SK-N-SH treated with all-trans-retinoic acid at 6 μM for 48 hours (cell line): Measurements from ENCODE around the gene ABCC3.

Source experiments
- ATAC-seq: fragments of 200-7000 bp; cut with Tn5 transposase; 3 replicates; pipeline ENCODE4 v1.9.1; 2020; ENCODE audit warnings: mild to moderate bottlenecking, moderate library complexity
- BACH2 ChIP-seq: fragments of 250-450 bp; sonication (Bioruptor Pico); IDR thresholded peaks from 2 replicates; pipeline ENCODE4 v1.9.0; 2021; ENCODE audit warnings: mild to moderate bottlenecking, borderline replicate concordance
- CSDC2 ChIP-seq: fragments of 250-450 bp; sonication (Bioruptor Pico); IDR thresholded peaks from 2 replicates; pipeline ENCODE4 v1.5.0; 2020; ENCODE audit warnings: mild to moderate bottlenecking, moderate library complexity
- ESRRG ChIP-seq: fragments of 250-450 bp; sonication (Bioruptor Pico); IDR thresholded peaks from 2 replicates; pipeline ENCODE4 v1.6.1; 2021; ENCODE audit warnings: mild to moderate bottlenecking
- GLIS3 ChIP-seq: fragments of 250-450 bp; sonication (Bioruptor Pico); IDR thresholded peaks from 2 replicates; pipeline ENCODE4 v1.5.0; 2020; ENCODE audit warnings: mild to moderate bottlenecking, moderate library complexity
- OSR1 ChIP-seq: fragments of 250-450 bp; sonication (Bioruptor Pico); IDR thresholded peaks from 2 replicates; pipeline ENCODE4 v1.8.0; 2022; ENCODE audit warnings: moderate library complexity, mild to moderate bottlenecking, inconsistent platforms
- POU6F1 ChIP-seq: fragments of 250-450 bp; sonication (Bioruptor Pico); IDR thresholded peaks from 2 replicates; pipeline ENCODE4 v1.8.0; 2021; ENCODE audit warnings: low read depth, mild to moderate bottlenecking, moderate library complexity, borderline replicate concordance
- PPARA ChIP-seq: fragments of 250-450 bp; sonication (Bioruptor Pico); IDR thresholded peaks from 2 replicates; pipeline ENCODE4 v1.5.0; 2020; ENCODE audit warnings: mild to moderate bottlenecking, borderline replicate concordance
- RARB ChIP-seq: fragments of 250-450 bp; sonication (Bioruptor Pico); IDR thresholded peaks from 2 replicates; pipeline ENCODE4 v1.8.0; 2021; ENCODE audit warnings: mild to moderate bottlenecking, moderate library complexity
- SNAI2 ChIP-seq: fragments of 250-450 bp; sonication (Bioruptor Pico); IDR thresholded peaks from 2 replicates; pipeline ENCODE4 v1.5.0; 2020; ENCODE audit warnings: mild to moderate bottlenecking, moderate library complexity
- TCF4 ChIP-seq: fragments of 250-450 bp; sonication (Bioruptor Pico); IDR thresholded peaks from 2 replicates; pipeline ENCODE4 v1.8.0; 2021; ENCODE audit warnings: mild to moderate bottlenecking, moderate library complexity, borderline replicate concordance
- TOX ChIP-seq: fragments of 250-450 bp; sonication (Bioruptor Pico); IDR thresholded peaks from 2 replicates; pipeline ENCODE4 v1.8.0; 2021; ENCODE audit warnings: mild to moderate bottlenecking, moderate library complexity, borderline replicate concordance
- ZC3H10 ChIP-seq: fragments of 250-450 bp; sonication (Bioruptor Pico); IDR thresholded peaks from 2 replicates; pipeline ENCODE4 v1.5.1; 2021; ENCODE audit warnings: mild to moderate bottlenecking, moderate library complexity
- ZFP3 ChIP-seq: fragments of 250-450 bp; sonication (Bioruptor Pico); IDR thresholded peaks from 2 replicates; pipeline ENCODE4 v1.5.0; 2020; ENCODE audit warnings: mild to moderate bottlenecking, moderate library complexity
- ZFP30 ChIP-seq: fragments of 450-650 bp; formaldehyde crosslinking; IDR thresholded peaks from 2 replicates; pipeline ENCODE4 v1.5.0; 2022; ENCODE audit warnings: mild to moderate bottlenecking, moderate library complexity
- ZNF565 ChIP-seq: fragments of 450-650 bp; formaldehyde crosslinking; conservative IDR thresholded peaks from 2 replicates; pipeline ENCODE4 v1.5.0; 2020; ENCODE audit warnings: low read depth, mild to moderate bottlenecking, moderate library complexity
- ZNF70 ChIP-seq: fragments of 450-650 bp; formaldehyde crosslinking; IDR thresholded peaks from 2 replicates; pipeline ENCODE4 v1.5.0; 2020; ENCODE audit warnings: mild to moderate bottlenecking, moderate library complexity
- ZNF8 ChIP-seq: fragments of 450-650 bp; formaldehyde crosslinking; IDR thresholded peaks from 2 replicates; pipeline ENCODE4 v1.5.0; 2020; ENCODE audit warnings: mild to moderate bottlenecking, moderate library complexity
- TF ChIP-seq, protein P1 (sequence below): fragments of 250-450 bp; sonication (Bioruptor Pico); IDR thresholded peaks from 2 replicates; pipeline ENCODE4 v1.5.0; 2020; ENCODE audit warnings: mild to moderate bottlenecking, moderate library complexity
- TF ChIP-seq, protein P2 (sequence below): fragments of 250-450 bp; sonication (Bioruptor Pico); IDR thresholded peaks from 2 replicates; pipeline ENCODE4 v1.5.1; 2021; ENCODE audit warnings: mild to moderate bottlenecking, moderate library complexity
- TF ChIP-seq, protein P3 (sequence below): fragments of 250-450 bp; sonication (Bioruptor Pico); IDR thresholded peaks from 2 replicates; pipeline ENCODE4 v1.5.1; 2020; ENCODE audit warnings: low read depth, mild to moderate bottlenecking, moderate library complexity
- TF ChIP-seq, protein P4 (sequence below): fragments of 250-450 bp; sonication (Bioruptor Pico); IDR thresholded peaks from 2 replicates; pipeline ENCODE4 v1.8.0; 2020; ENCODE audit warnings: mild to moderate bottlenecking, moderate library complexity, borderline replicate concordance

ABCC3 gene

GRCh38 chr17:50603340-50603739 lies 31.3 kb upstream of the ABCC3 start:
- TF ChIP-seq, protein P1, sequence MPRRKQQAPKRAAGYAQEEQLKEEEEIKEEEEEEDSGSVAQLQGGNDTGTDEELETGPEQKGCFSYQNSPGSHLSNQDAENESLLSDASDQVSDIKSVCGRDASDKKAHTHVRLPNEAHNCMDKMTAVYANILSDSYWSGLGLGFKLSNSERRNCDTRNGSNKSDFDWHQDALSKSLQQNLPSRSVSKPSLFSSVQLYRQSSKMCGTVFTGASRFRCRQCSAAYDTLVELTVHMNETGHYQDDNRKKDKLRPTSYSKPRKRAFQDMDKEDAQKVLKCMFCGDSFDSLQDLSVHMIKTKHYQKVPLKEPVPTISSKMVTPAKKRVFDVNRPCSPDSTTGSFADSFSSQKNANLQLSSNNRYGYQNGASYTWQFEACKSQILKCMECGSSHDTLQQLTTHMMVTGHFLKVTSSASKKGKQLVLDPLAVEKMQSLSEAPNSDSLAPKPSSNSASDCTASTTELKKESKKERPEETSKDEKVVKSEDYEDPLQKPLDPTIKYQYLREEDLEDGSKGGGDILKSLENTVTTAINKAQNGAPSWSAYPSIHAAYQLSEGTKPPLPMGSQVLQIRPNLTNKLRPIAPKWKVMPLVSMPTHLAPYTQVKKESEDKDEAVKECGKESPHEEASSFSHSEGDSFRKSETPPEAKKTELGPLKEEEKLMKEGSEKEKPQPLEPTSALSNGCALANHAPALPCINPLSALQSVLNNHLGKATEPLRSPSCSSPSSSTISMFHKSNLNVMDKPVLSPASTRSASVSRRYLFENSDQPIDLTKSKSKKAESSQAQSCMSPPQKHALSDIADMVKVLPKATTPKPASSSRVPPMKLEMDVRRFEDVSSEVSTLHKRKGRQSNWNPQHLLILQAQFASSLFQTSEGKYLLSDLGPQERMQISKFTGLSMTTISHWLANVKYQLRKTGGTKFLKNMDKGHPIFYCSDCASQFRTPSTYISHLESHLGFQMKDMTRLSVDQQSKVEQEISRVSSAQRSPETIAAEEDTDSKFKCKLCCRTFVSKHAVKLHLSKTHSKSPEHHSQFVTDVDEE = no peak
- TF ChIP-seq, protein P2, sequence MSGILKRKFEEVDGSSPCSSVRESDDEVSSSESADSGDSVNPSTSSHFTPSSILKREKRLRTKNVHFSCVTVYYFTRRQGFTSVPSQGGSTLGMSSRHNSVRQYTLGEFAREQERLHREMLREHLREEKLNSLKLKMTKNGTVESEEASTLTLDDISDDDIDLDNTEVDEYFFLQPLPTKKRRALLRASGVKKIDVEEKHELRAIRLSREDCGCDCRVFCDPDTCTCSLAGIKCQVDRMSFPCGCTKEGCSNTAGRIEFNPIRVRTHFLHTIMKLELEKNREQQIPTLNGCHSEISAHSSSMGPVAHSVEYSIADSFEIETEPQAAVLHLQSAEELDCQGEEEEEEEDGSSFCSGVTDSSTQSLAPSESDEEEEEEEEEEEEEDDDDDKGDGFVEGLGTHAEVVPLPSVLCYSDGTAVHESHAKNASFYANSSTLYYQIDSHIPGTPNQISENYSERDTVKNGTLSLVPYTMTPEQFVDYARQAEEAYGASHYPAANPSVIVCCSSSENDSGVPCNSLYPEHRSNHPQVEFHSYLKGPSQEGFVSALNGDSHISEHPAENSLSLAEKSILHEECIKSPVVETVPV (CRISPR knock-in tag) = no peak
- no peak for TF ChIP-seq GLIS3 (CRISPR knock-in tag)
- TF ChIP-seq SNAI2 (CRISPR knock-in tag) = no peak
- TF ChIP-seq ZNF565 (CRISPR knock-in tag) = no peak
- TF ChIP-seq CSDC2 (CRISPR knock-in tag) = no peak
- no peak for TF ChIP-seq ZC3H10 (CRISPR knock-in tag)
- TF ChIP-seq OSR1 (CRISPR knock-in tag) = no peak
- TF ChIP-seq TOX (CRISPR knock-in tag) = no peak
- no peak for TF ChIP-seq ZNF8
- TF ChIP-seq, protein P3, sequence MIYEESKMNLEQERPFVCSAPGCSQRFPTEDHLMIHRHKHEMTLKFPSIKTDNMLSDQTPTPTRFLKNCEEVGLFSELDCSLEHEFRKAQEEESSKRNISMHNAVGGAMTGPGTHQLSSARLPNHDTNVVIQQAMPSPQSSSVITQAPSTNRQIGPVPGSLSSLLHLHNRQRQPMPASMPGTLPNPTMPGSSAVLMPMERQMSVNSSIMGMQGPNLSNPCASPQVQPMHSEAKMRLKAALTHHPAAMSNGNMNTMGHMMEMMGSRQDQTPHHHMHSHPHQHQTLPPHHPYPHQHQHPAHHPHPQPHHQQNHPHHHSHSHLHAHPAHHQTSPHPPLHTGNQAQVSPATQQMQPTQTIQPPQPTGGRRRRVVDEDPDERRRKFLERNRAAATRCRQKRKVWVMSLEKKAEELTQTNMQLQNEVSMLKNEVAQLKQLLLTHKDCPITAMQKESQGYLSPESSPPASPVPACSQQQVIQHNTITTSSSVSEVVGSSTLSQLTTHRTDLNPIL (CRISPR knock-in tag) = no peak
- no peak for TF ChIP-seq RARB (CRISPR knock-in tag)
- TF ChIP-seq ZFP30 (CRISPR knock-in tag) = no peak
- TF ChIP-seq ZNF70 (CRISPR knock-in tag) = no peak
- no peak for TF ChIP-seq ZFP3 (CRISPR knock-in tag)
- TF ChIP-seq BACH2 = no peak
- ATAC-seq = peak; percentile 34

DNA sequence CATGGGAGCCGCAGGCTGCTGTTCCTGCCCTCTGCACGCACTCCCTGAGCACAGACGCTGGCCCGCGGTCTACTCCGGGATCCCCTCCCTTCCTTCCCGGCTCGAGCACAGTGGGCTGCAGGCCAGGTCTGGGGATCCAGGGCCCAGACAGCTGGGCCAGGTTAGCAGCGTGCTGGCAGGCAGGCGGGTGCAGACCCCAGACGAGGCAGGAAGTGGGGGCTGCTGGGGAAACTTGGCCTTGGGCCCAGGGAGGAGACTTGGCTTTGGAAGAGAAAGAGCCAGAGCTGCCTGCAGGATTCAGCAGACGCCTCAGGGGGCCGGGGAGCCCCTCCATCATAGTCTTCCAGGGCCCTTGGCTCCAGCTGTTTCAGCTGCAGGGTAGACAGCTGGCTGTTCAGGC lies 30.2 kb upstream of the ABCC3 start:
- peak; percentile 87 for ATAC-seq
- TF ChIP-seq POU6F1 (CRISPR knock-in tag) (no peak), BACH2 (no peak), GLIS3 (CRISPR knock-in tag) (no peak), ZFP30 (CRISPR knock-in tag) (no peak), CSDC2 (CRISPR knock-in tag) (no peak), ZNF70 (CRISPR knock-in tag) (peak; percentile 94), ESRRG (CRISPR knock-in tag) (no peak), ZC3H10 (CRISPR knock-in tag) (no peak), PPARA (no peak), TCF4 (CRISPR knock-in tag) (peak; percentile 89)
- TF ChIP-seq, protein P4, sequence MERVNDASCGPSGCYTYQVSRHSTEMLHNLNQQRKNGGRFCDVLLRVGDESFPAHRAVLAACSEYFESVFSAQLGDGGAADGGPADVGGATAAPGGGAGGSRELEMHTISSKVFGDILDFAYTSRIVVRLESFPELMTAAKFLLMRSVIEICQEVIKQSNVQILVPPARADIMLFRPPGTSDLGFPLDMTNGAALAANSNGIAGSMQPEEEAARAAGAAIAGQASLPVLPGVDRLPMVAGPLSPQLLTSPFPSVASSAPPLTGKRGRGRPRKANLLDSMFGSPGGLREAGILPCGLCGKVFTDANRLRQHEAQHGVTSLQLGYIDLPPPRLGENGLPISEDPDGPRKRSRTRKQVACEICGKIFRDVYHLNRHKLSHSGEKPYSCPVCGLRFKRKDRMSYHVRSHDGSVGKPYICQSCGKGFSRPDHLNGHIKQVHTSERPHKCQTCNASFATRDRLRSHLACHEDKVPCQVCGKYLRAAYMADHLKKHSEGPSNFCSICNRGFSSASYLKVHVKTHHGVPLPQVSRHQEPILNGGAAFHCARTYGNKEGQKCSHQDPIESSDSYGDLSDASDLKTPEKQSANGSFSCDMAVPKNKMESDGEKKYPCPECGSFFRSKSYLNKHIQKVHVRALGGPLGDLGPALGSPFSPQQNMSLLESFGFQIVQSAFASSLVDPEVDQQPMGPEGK (CRISPR knock-in tag) = peak; percentile 75; the same call in 1 of the 2 replicates
- TF ChIP-seq, protein P1 = peak; percentile 88
